SU-DHL-6 (cell line): ENCODE data around the gene CEP78.

Experiments
- H2AFZ ChIP-seq: fragments of 200-600 bp; sonication (generic); 2 replicates; pipeline ENCODE4 v1.6.1; 2014; ENCODE audit warnings: low read depth, mild to moderate bottlenecking, moderate library complexity, mixed read lengths, antibody characterized with exemption, low read length; ENCODE audit not compliant: severe bottlenecking
- H3F3A ChIP-seq: fragments of 200-600 bp; shearing (Covaris generic); 2 replicates; pipeline ENCODE4 v1.6.0; 2016; ENCODE audit warnings: antibody characterized with exemption, mild to moderate bottlenecking; ENCODE audit not compliant: insufficient read depth
- H3K27ac ChIP-seq: fragments of 200-600 bp; sonication (generic); 2 replicates; pipeline ENCODE4 v1.5.1; 2016; ENCODE audit warnings: low read depth, mild to moderate bottlenecking, low read length, moderate library complexity, mixed read lengths
- H3K27me3 ChIP-seq: fragments of 200-600 bp; sonication (generic), shearing (Covaris generic); 2 replicates; pipeline ENCODE4 v1.6.0; 2014; ENCODE audit warnings: mild to moderate bottlenecking, low read length
- H3K36me3 ChIP-seq: fragments of 200-600 bp; sonication (generic); 2 replicates; pipeline ENCODE4 v1.6.1; 2014; ENCODE audit warnings: mild to moderate bottlenecking, low read length, mixed read lengths
- H3K4me2 ChIP-seq: fragments of 300-600, 200-600 bp; shearing (Covaris generic), sonication (generic); 2 replicates; pipeline ENCODE4 v1.6.0; 2014; ENCODE audit warnings: low read length, low read depth, mild to moderate bottlenecking; ENCODE audit not compliant: poor library complexity, severe bottlenecking
- H3K4me3 ChIP-seq: fragments of 200-600 bp; sonication (generic); 2 replicates; pipeline ENCODE4 v1.5.1; 2014; ENCODE audit warnings: antibody characterized with exemption, low read length, mild to moderate bottlenecking, mixed read lengths; ENCODE audit not compliant: insufficient read depth, poor library complexity, severe bottlenecking
- H3K79me2 ChIP-seq: fragments of 200-600 bp; sonication (generic); 2 replicates; pipeline ENCODE4 v1.6.1; 2014; ENCODE audit warnings: mild to moderate bottlenecking, low read length, moderate library complexity; ENCODE audit not compliant: insufficient read depth
- H3K9ac ChIP-seq: fragments of 200-600 bp; sonication (generic); 2 replicates; pipeline ENCODE4 v1.7.0; 2014; ENCODE audit warnings: mild to moderate bottlenecking, low read length
- H3K9me2 ChIP-seq: fragments of 200-600 bp; sonication (generic); replicated peaks from 2 replicates; pipeline ENCODE4 v1.6.1; 2014; ENCODE audit warnings: low read length; ENCODE audit not compliant: insufficient read depth
- H3K9me3 ChIP-seq: fragments of 200-600 bp; sonication (generic); 2 replicates; pipeline ENCODE4 v1.6.1; 2014; ENCODE audit warnings: low read length, mixed read lengths; ENCODE audit not compliant: insufficient read depth
- H4K20me1 ChIP-seq: fragments of 200-600 bp; sonication (generic); 2 replicates; pipeline ENCODE4 v1.6.1; 2014; ENCODE audit warnings: low read depth, mild to moderate bottlenecking, antibody characterized with exemption, low read length, moderate library complexity, mixed read lengths
- EZH2phosphoT487 ChIP-seq: fragments of 200-600 bp; sonication (generic), shearing (Covaris generic); conservative IDR thresholded peaks from 2 replicates; pipeline ENCODE4 v1.6.1; 2018; ENCODE audit warnings: mild to moderate bottlenecking, antibody characterized with exemption, low read length, moderate library complexity, mixed read lengths
- TF ChIP-seq, protein P1 (sequence below): fragments of 200-600 bp; sonication (generic); IDR thresholded peaks from one replicate; pipeline ENCODE4 v1.5.1; 2017; ENCODE audit warnings: antibody characterized with exemption, mild to moderate bottlenecking, low read length, moderate library complexity; ENCODE audit not compliant: insufficient read depth, poor library complexity, severe bottlenecking

The CEP78 gene

GRCh38 chr9:78314953-78315870 lies 79.3 kb downstream of the CEP78 start:
- no peaks in the 10 kb centered on the region for H3K9me3 ChIP-seq
- no peak overlapping the region for H3K4me3 ChIP-seq
- no peak overlapping the region for H2AFZ ChIP-seq
- no peaks in the 10 kb centered on the region for H3K9me2 ChIP-seq
- no peaks in the 10 kb centered on the region for H4K20me1 ChIP-seq
- no peaks in the 10 kb centered on the region for H3K36me3 ChIP-seq
- H3K4me2 ChIP-seq, result no peak overlapping the region
- H3K27me3 ChIP-seq, result no peaks in the 10 kb centered on the region
- H3K9ac ChIP-seq, result no peak overlapping the region
- H3K27ac ChIP-seq, result no peak overlapping the region
- TF ChIP-seq, protein P1, sequence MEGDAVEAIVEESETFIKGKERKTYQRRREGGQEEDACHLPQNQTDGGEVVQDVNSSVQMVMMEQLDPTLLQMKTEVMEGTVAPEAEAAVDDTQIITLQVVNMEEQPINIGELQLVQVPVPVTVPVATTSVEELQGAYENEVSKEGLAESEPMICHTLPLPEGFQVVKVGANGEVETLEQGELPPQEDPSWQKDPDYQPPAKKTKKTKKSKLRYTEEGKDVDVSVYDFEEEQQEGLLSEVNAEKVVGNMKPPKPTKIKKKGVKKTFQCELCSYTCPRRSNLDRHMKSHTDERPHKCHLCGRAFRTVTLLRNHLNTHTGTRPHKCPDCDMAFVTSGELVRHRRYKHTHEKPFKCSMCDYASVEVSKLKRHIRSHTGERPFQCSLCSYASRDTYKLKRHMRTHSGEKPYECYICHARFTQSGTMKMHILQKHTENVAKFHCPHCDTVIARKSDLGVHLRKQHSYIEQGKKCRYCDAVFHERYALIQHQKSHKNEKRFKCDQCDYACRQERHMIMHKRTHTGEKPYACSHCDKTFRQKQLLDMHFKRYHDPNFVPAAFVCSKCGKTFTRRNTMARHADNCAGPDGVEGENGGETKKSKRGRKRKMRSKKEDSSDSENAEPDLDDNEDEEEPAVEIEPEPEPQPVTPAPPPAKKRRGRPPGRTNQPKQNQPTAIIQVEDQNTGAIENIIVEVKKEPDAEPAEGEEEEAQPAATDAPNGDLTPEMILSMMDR, result no peak
- TF ChIP-seq EZH2phosphoT487, result no peak
- no peaks in the 10 kb centered on the region for H3K79me2 ChIP-seq
- H3F3A ChIP-seq, result no peaks in the 10 kb centered on the region

GRCh38 chr9:78316166-78316892 lies 80.5 kb downstream of the CEP78 start:
- no peak overlapping the region for H3K4me2 ChIP-seq
- H3K27ac ChIP-seq, result no peak overlapping the region
- no peaks in the 10 kb centered on the region for H3K36me3 ChIP-seq
- H3K9me2 ChIP-seq, result no peaks in the 10 kb centered on the region
- no peak for TF ChIP-seq EZH2phosphoT487
- TF ChIP-seq, protein P1, result no peak
- H3K9me3 ChIP-seq, result no peaks in the 10 kb centered on the region
- H2AFZ ChIP-seq, result no peak overlapping the region
- H3K9ac ChIP-seq, result no peak overlapping the region
- no peaks in the 10 kb centered on the region for H4K20me1 ChIP-seq
- H3K79me2 ChIP-seq, result no peaks in the 10 kb centered on the region
- H3F3A ChIP-seq, result no peaks in the 10 kb centered on the region
- H3K4me3 ChIP-seq, result no peak overlapping the region
- no peaks in the 10 kb centered on the region for H3K27me3 ChIP-seq

DNA sequence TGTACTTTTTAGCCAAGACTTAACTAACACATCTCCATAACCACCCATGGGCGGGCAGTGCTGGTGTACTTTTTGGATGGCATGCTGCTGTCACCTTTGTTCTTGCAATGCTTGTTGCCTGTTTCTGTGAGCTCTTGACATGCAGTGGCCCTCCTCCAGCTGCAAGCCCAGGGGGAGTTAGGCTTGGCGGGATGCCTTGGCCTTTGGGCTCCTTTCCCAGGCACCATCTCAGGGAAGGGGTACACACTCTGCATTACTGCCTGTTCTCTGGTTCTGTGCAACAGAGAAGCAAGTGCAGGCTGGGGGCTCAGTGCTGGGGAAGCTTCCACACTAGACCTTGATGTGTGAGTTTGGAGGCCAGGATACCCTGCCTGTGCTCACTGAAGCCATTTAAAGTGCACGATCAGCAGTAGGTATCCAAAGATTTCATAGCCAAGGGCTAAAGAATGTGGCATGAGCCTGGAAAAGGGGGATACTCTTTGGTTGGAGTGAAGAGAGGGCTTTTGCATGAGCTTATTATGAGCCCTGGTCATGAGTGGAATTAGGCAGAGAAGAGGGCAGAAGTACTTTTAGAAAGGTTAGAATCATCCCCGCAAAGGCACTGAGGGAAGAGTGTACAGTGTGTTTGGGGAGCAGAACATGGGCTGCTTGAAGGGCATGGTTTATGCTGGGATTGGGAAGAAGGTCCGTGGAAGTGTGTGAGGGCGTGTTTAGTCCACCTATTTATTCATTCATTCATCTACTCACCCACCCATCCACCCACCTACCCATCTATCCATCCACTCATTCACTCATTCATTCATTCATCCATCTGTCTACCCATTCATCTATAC lies 83.5 kb downstream of the CEP78 start:
- Histone ChIP-seq H3K4me3 (no peak overlapping the region), H3K9ac (no peak overlapping the region), H4K20me1 (no peaks in the 10 kb centered on the region), H3K9me2 (no peaks in the 10 kb centered on the region), H3K27ac (no peak overlapping the region), H2AFZ (no peak overlapping the region), H3K4me2 (no peak overlapping the region), H3K27me3 (no peaks in the 10 kb centered on the region), H3K9me3 (no peaks in the 10 kb centered on the region), H3K79me2 (no peaks in the 10 kb centered on the region), H3F3A (no peaks in the 10 kb centered on the region), H3K36me3 (no peaks in the 10 kb centered on the region)
- TF ChIP-seq, protein P1, result no peak
- no peak for TF ChIP-seq EZH2phosphoT487
